ENCODE measurements around the gene COL27A1.

The COL27A1 gene

GRCh38 chr9:114287763-114288192 lies 132.4 kb downstream of the COL27A1 start:
- in situ Hi-C loops (cut with MboI; ENCODE audit: low pct_unique_long_range_greater_than_20kb, low sequenced_read_pairs): loop anchor here (10.0 kb wide), 1 partner anchor 203 kb away; no protein-coding TSS in a partner anchor
- DNase-seq: no peak

- in situ Hi-C loops (cut with MboI; ENCODE audit: low pct_unique_long_range_greater_than_20kb, low sequenced_read_pairs): loop anchor here (10.0 kb wide), 1 partner anchor 204 kb away; no protein-coding TSS in a partner anchor
- DNase-seq: no peak
Measured at GRCh38 chr9:114288193-114289091, 133.1 kb downstream of the COL27A1 start.

GRCh38 chr9:114289106-114289505 lies 133.8 kb downstream of the COL27A1 start:
- in situ Hi-C loops (cut with MboI; ENCODE audit: low pct_unique_long_range_greater_than_20kb, low sequenced_read_pairs): loop anchor here (10.0 kb wide), 1 partner anchor 204 kb away; no protein-coding TSS in a partner anchor
- no peak for DNase-seq

GRCh38 chr9:114289571-114290481 lies 134.5 kb downstream of the COL27A1 start:
- in situ Hi-C loops (cut with MboI; ENCODE audit: low pct_unique_long_range_greater_than_20kb, low sequenced_read_pairs): loop anchor here (10.0 kb wide), 1 partner anchor 205 kb away; no protein-coding TSS in a partner anchor
- no peak for DNase-seq

- in situ Hi-C loops (cut with MboI; ENCODE audit: low pct_unique_long_range_greater_than_20kb, low sequenced_read_pairs): no loop called here
- no peak for DNase-seq
Measured at GRCh38 chr9:114290561-114290986, 135.2 kb downstream of the COL27A1 start.

GRCh38 chr9:114291064-114291474 lies 135.7 kb downstream of the COL27A1 start:
- peak; percentile 74 for DNase-seq
- in situ Hi-C loops (cut with MboI; ENCODE audit: low pct_unique_long_range_greater_than_20kb, low sequenced_read_pairs): no loop called here

GRCh38 chr9:114291886-114292590 lies 136.7 kb downstream of the COL27A1 start:
- no peak for DNase-seq
- in situ Hi-C loops (cut with MboI; ENCODE audit: low pct_unique_long_range_greater_than_20kb, low sequenced_read_pairs): no loop called here

GRCh38 chr9:114294664-114295063 lies 139.3 kb downstream of the COL27A1 start:
- no peak for DNase-seq
- in situ Hi-C loops (cut with MboI; ENCODE audit: low pct_unique_long_range_greater_than_20kb, low sequenced_read_pairs): no loop called here

- in situ Hi-C loops (cut with MboI; ENCODE audit: low pct_unique_long_range_greater_than_20kb, low sequenced_read_pairs): no loop called here
- no peak for DNase-seq
Measured at GRCh38 chr9:114296338-114296737, 141.0 kb downstream of the COL27A1 start.

- no peak for DNase-seq
- in situ Hi-C loops (cut with MboI; ENCODE audit: low pct_unique_long_range_greater_than_20kb, low sequenced_read_pairs): no loop called here
Measured at GRCh38 chr9:114299286-114300152, 144.2 kb downstream of the COL27A1 start.

- no peak for DNase-seq
- in situ Hi-C loops (cut with MboI; ENCODE audit: low pct_unique_long_range_greater_than_20kb, low sequenced_read_pairs): no loop called here
Measured at GRCh38 chr9:114300153-114300845, 145.0 kb downstream of the COL27A1 start.

GRCh38 chr9:114300846-114301797 lies 145.8 kb downstream of the COL27A1 start:
- in situ Hi-C loops (cut with MboI; ENCODE audit: low pct_unique_long_range_greater_than_20kb, low sequenced_read_pairs): no loop called here
- DNase-seq: no peak

- in situ Hi-C loops (cut with MboI; ENCODE audit: low pct_unique_long_range_greater_than_20kb, low sequenced_read_pairs): no loop called here
- DNase-seq: no peak
Measured at GRCh38 chr9:114301798-114302565, 146.6 kb downstream of the COL27A1 start.

GRCh38 chr9:114302727-114303126 lies 147.4 kb downstream of the COL27A1 start:
- in situ Hi-C loops (cut with MboI; ENCODE audit: low pct_unique_long_range_greater_than_20kb, low sequenced_read_pairs): no loop called here
- DNase-seq: no peak

GRCh38 chr9:114303571-114303970 lies 148.2 kb downstream of the COL27A1 start:
- in situ Hi-C loops (cut with MboI; ENCODE audit: low pct_unique_long_range_greater_than_20kb, low sequenced_read_pairs): no loop called here

GRCh38 chr9:114303977-114304376 lies 148.6 kb downstream of the COL27A1 start:
- in situ Hi-C loops (cut with MboI; ENCODE audit: low pct_unique_long_range_greater_than_20kb, low sequenced_read_pairs): no loop called here

More at GRCh38 chr9:114303571-114303970, 148.2 kb downstream of the COL27A1 start:
- no peak for DNase-seq

More at GRCh38 chr9:114303977-114304376, 148.6 kb downstream of the COL27A1 start:
- DNase-seq: no peak
